Small intestine (tissue), 7 donors: ENCODE measurements around the gene RUSC2. TPM values are rescaled to one million over a fixed set of nuclear protein-coding genes. Genes with fewer than 3 reads are reported as not detected.

ENCODE experiments used
- DNase-seq, 2 donors: peaks; one replicate each; pipeline versions ENCODE4 v3.0.0 to v3.0.0-alpha.2; 2013
- FAIRE-seq: peaks from 2 replicates; lab custom pipeline; 2012; peaks lifted over from hg19 to GRCh38; lab: Jason Lieb, UNC
- H3K27ac ChIP-seq, 3 donors: one replicate each; pipeline ENCODE4 v1.5.1; 2013; ENCODE audit warnings: low read length in 2 of 3, mild to moderate bottlenecking in 2 of 3, control low read depth in 1 of 3, inconsistent platforms in 1 of 3, low read depth in 1 of 3, moderate library complexity in 1 of 3
- H3K27me3 ChIP-seq, 3 donors: one replicate each; pipeline ENCODE4 v1.6.1; 2013; ENCODE audit warnings: low read length in 3 of 3, inconsistent platforms in 1 of 3; ENCODE audit not compliant: control insufficient read depth in 3 of 3, insufficient read depth in 3 of 3
- H3K36me3 ChIP-seq, 3 donors: one replicate each; pipeline ENCODE4 v1.6.1; 2013; ENCODE audit warnings: low read length in 3 of 3, inconsistent platforms in 1 of 3, low read depth in 1 of 3, mild to moderate bottlenecking in 1 of 3, moderate library complexity in 1 of 3; ENCODE audit not compliant: control insufficient read depth in 3 of 3, insufficient read depth in 2 of 3
- H3K4me1 ChIP-seq, 3 donors: one replicate each; pipeline ENCODE4 v1.6.1; 2013; ENCODE audit warnings: low read length in 2 of 3, inconsistent platforms in 1 of 3, low read depth in 1 of 3, mild to moderate bottlenecking in 1 of 3, moderate library complexity in 1 of 3; ENCODE audit not compliant: control insufficient read depth in 3 of 3, insufficient read depth in 2 of 3
- H3K4me3 ChIP-seq, 3 donors: one replicate each; pipeline ENCODE4 v1.5.1; 2013; ENCODE audit warnings: low read length in 3 of 3, control low read depth in 1 of 3, inconsistent platforms in 1 of 3, low read depth in 1 of 3, mild to moderate bottlenecking in 1 of 3, moderate library complexity in 1 of 3
- H3K9me3 ChIP-seq, 2 donors: one replicate each; pipeline ENCODE4 v1.6.1; 2013; ENCODE audit warnings: low read depth in 1 of 2, low read length in 1 of 2; ENCODE audit not compliant: control insufficient read depth in 2 of 2, insufficient read depth in 1 of 2
- WGBS, 3 donors: extraction: QIAGEN DNeasy Blood & Tissue Kit; methylation state at CpG; one replicate each; pipeline ENCODE4 v1.1.7; 2013; 5-methylcytosine and 5-hydroxymethylcytosine counted together
- polyA plus RNA-seq, 4 donors: library from polyadenylated mRNA; stranded (reverse) in 3 of 4; unstranded in 1 of 4; fragments of 200-250 nt in 3 of 4; fragments of 120-200 nt in 1 of 4; gene quantifications; one replicate each; pipeline versions ENCODE4 v1.2.1 to v1.2.3, GENCODE V29; 2013
- donor health status: healthy with polysubstance abuse.
- donor health status: control.
- donor health status: control.
- donor health status: Bipolar disorder and iron deficiency.
- donor health status: healthy.

RUSC2 gene
- polyA plus RNA-seq, 4 donors: 2.2 to 8.9 (median 5.2) TPM

- WGBS, 3 donors: 83 to 92% (median 85%) methylated on average over 2 of the region's 2 CpGs
- FAIRE-seq (no peak), DNase-seq (no peak)
- Histone ChIP-seq H3K4me3 (no peak overlapping the region), H3K36me3 (peaks cover 0 to 2% (median 0%) of the 10 kb centered on the region in 3 donors), H3K27me3 (no peaks in the 10 kb centered on the region), H3K27ac (no peak overlapping the region), H3K4me1 (no peaks in the 10 kb centered on the region), H3K9me3 (no peaks in the 10 kb centered on the region)
Measured at GRCh38 chr9:35499029-35499700, 9.3 kb downstream of the RUSC2 start.

GRCh38 chr9:35499701-35500030 lies 9.8 kb downstream of the RUSC2 start:
- Histone ChIP-seq H3K9me3 (no peaks in the 10 kb centered on the region), H3K36me3 (peaks cover 0 to 2% (median 0%) of the 10 kb centered on the region in 3 donors), H3K27ac (no peak overlapping the region), H3K4me3 (no peak overlapping the region), H3K27me3 (no peaks in the 10 kb centered on the region), H3K4me1 (no peaks in the 10 kb centered on the region)
- no peak for DNase-seq
- FAIRE-seq: no peak
- WGBS, 3 donors: 68 to 81% (median 76%) methylated on average over 2 of the region's 2 CpGs

- H3K27me3 ChIP-seq: no peaks in the 10 kb centered on the region
- H3K4me3 ChIP-seq: no peak overlapping the region
- WGBS, 3 donors: 43 to 76% (median 63%) methylated on average over 1 of the region's 1 CpG
- FAIRE-seq (no peak), DNase-seq (no peak)
- no peaks in the 10 kb centered on the region for H3K9me3 ChIP-seq
- no peaks in the 10 kb centered on the region for H3K4me1 ChIP-seq
- H3K27ac ChIP-seq: no peak overlapping the region
- peaks cover 0 to 2% (median 0%) of the 10 kb centered on the region in 3 donors for H3K36me3 ChIP-seq
Measured at GRCh38 chr9:35500130-35500748, 10.3 kb downstream of the RUSC2 start.

- Histone ChIP-seq H3K27ac (no peak overlapping the region), H3K27me3 (no peaks in the 10 kb centered on the region), H3K9me3 (no peaks in the 10 kb centered on the region), H3K4me3 (no peak overlapping the region), H3K4me1 (no peaks in the 10 kb centered on the region), H3K36me3 (no peaks in the 10 kb centered on the region)
- DNase-seq (no peak), FAIRE-seq (no peak)
- 28 to 59% (median 42%) methylated on average over 1 of the region's 1 CpG for whole genome bisulfite sequencing, 3 donors
Measured at GRCh38 chr9:35501946-35502345, 12.0 kb downstream of the RUSC2 start.

- H3K27ac ChIP-seq: no peak overlapping the region
- no peak overlapping the region for H3K4me3 ChIP-seq
- DNase-seq (no peak), FAIRE-seq (no peak)
- no peaks in the 10 kb centered on the region for H3K9me3 ChIP-seq
- WGBS, 3 donors: 89 to 95% (median 93%) methylated on average over 2 of the region's 2 CpGs
- peaks cover 0 to 12% (median 10%) of the 10 kb centered on the region in 3 donors for H3K4me1 ChIP-seq
- H3K27me3 ChIP-seq: no peaks in the 10 kb centered on the region
- no peaks in the 10 kb centered on the region for H3K36me3 ChIP-seq
Measured at GRCh38 chr9:35506359-35506758, 16.4 kb downstream of the RUSC2 start.

GRCh38 chr9:35508069-35508468 lies 18.2 kb downstream of the RUSC2 start:
- Histone ChIP-seq H3K9me3 (no peaks in the 10 kb centered on the region), H3K27ac (no peak overlapping the region), H3K36me3 (no peaks in the 10 kb centered on the region), H3K4me1 (peaks cover 0 to 16% (median 10%) of the 10 kb centered on the region in 3 donors), H3K4me3 (no peak overlapping the region), H3K27me3 (no peaks in the 10 kb centered on the region)
- no peak for DNase-seq
- WGBS, 3 donors: 71 to 74% (median 72%) methylated on average over 3 of the region's 3 CpGs
- no peak for FAIRE-seq

- Histone ChIP-seq H3K4me1 (peaks cover 0 to 16% (median 10%) of the 10 kb centered on the region in 3 donors), H3K27ac (peak overlapping the region in 2 of 3 donors; percentile 63 to 83), H3K4me3 (no peak overlapping the region), H3K9me3 (no peaks in the 10 kb centered on the region), H3K27me3 (no peaks in the 10 kb centered on the region), H3K36me3 (no peaks in the 10 kb centered on the region)
- FAIRE-seq (no peak), DNase-seq (peak in 1 of 2 donors; percentile 6)
- WGBS, 3 donors: 17 to 33% (median 33%) methylated on average over 3 of the region's 3 CpGs
Measured at GRCh38 chr9:35510383-35510753, 20.5 kb downstream of the RUSC2 start.

- H3K27ac ChIP-seq: peak overlapping the region in 2 of 3 donors; percentile 63 to 83
- peak; percentile 79 to 84 for DNase-seq
- peaks cover 0 to 16% (median 10%) of the 10 kb centered on the region in 3 donors for H3K4me1 ChIP-seq
- 28 to 35% (median 32%) methylated on average over 3 of the region's 3 CpGs for WGBS, 3 donors
- no peak for FAIRE-seq
- H3K4me3 ChIP-seq: no peak overlapping the region
- H3K36me3 ChIP-seq: no peaks in the 10 kb centered on the region
- H3K27me3 ChIP-seq: no peaks in the 10 kb centered on the region
- no peaks in the 10 kb centered on the region for H3K9me3 ChIP-seq
Measured at GRCh38 chr9:35510754-35511428, 21.0 kb downstream of the RUSC2 start.
